ENCODE data around the gene ATP6V0B. TPM values are rescaled to one million over a fixed set of nuclear protein-coding genes. Genes with fewer than 3 reads are reported as not detected.

Gene ATP6V0B
- total RNA-seq, 1 donor from 2014 or later: 115 TPM

GRCh38 chr1:44015206-44015605 is 40.4 kb downstream of the ATP6V0B start:
- H3K4me3 Mint-ChIP-seq: no peak overlapping the region
- H3K27ac Mint-ChIP-seq: no peak overlapping the region
- no peak for DNase-seq (ENCODE audit: extremely low spot score, unreplicated experiment)
- peaks cover 8% of the 10 kb centered on the region for H3K4me1 Mint-ChIP-seq (ENCODE audit: unreplicated experiment)
- H3K9me3 Mint-ChIP-seq: no peaks in the 10 kb centered on the region
- no peak for TF ChIP-seq CTCF (conservative IDR thresholded peaks at IDR 0.05)
- H3K27me3 Mint-ChIP-seq: no peaks in the 10 kb centered on the region
- no peaks in the 10 kb centered on the region for H3K36me3 Mint-ChIP-seq

- Mint-ChIP-seq H3K4me3 (no peak overlapping the region), H3K36me3 (no peaks in the 10 kb centered on the region), H3K4me1 (ENCODE audit: unreplicated experiment) (peaks cover 8% of the 10 kb centered on the region), H3K9me3 (no peaks in the 10 kb centered on the region), H3K27me3 (no peaks in the 10 kb centered on the region), H3K27ac (no peak overlapping the region)
- no peak for TF ChIP-seq CTCF (conservative IDR thresholded peaks at IDR 0.05)
- no peak for DNase-seq (ENCODE audit: extremely low spot score, unreplicated experiment)
These were observed 41.5 kb downstream of the ATP6V0B start for GRCh38 chr1:44016041-44016889.

- Mint-ChIP-seq H3K27me3 (no peaks in the 10 kb centered on the region), H3K27ac (no peak overlapping the region), H3K36me3 (peaks cover 3% of the 10 kb centered on the region), H3K9me3 (no peaks in the 10 kb centered on the region), H3K4me3 (no peak overlapping the region), H3K4me1 (ENCODE audit: unreplicated experiment) (peaks cover 4% of the 10 kb centered on the region)
- no peak for TF ChIP-seq CTCF (conservative IDR thresholded peaks at IDR 0.05)
- no peak for DNase-seq (ENCODE audit: extremely low spot score, unreplicated experiment)
These were observed 42.2 kb downstream of the ATP6V0B start for GRCh38 chr1:44016890-44017400.

GRCh38 chr1:44019466-44019948 is 44.7 kb downstream of the ATP6V0B start:
- TF ChIP-seq CTCF (conservative IDR thresholded peaks at IDR 0.05): no peak
- no peaks in the 10 kb centered on the region for H3K27me3 Mint-ChIP-seq

GRCh38 chr1:44020464-44020863 is 45.7 kb downstream of the ATP6V0B start:
- H3K27ac Mint-ChIP-seq: no peak overlapping the region
- peaks cover 9% of the 10 kb centered on the region for H3K36me3 Mint-ChIP-seq
- no peaks in the 10 kb centered on the region for H3K27me3 Mint-ChIP-seq
- H3K4me1 Mint-ChIP-seq (ENCODE audit: unreplicated experiment): no peaks in the 10 kb centered on the region
- DNase-seq (ENCODE audit: extremely low spot score, unreplicated experiment): no peak
- H3K9me3 Mint-ChIP-seq: no peaks in the 10 kb centered on the region
- TF ChIP-seq CTCF (conservative IDR thresholded peaks at IDR 0.05): no peak
- no peak overlapping the region for H3K4me3 Mint-ChIP-seq

More at GRCh38 chr1:44019466-44019948, 44.7 kb downstream of the ATP6V0B start:
- no peaks in the 10 kb centered on the region for H3K9me3 Mint-ChIP-seq
- H3K4me1 Mint-ChIP-seq (ENCODE audit: unreplicated experiment): peaks cover 2% of the 10 kb centered on the region
- no peak overlapping the region for H3K27ac Mint-ChIP-seq
- H3K36me3 Mint-ChIP-seq: peaks cover 3% of the 10 kb centered on the region
- DNase-seq (ENCODE audit: extremely low spot score, unreplicated experiment): no peak
- H3K4me3 Mint-ChIP-seq: no peak overlapping the region
